Measurements from ENCODE around the gene DDX54. TPM values are rescaled to one million over a fixed set of nuclear protein-coding genes. Genes with fewer than 3 reads are reported as not detected.

The DDX54 gene
- total RNA-seq, 1 donor from 2014 or later = 52.8 TPM

DNA sequence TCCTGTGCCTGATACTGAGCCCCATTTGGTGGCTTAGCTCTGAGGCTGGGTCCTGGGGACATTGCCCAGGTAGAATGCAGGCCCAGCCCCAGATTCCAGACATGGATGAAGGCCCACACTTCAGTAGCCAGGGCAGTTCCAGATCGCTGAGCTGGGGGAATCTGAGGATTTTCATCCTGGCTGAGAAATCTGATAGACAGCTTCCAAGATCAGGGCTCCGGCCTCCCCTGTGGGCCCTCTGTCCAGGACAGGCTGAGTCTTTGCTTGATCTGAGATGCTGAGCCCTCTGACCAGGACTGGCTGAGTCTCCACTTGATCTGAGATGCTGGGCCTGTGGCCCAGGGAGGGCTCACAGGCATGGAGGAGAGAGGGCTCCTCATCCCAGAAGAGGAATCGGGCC is 46.5 kb downstream of the DDX54 start:
- no peak for DNase-seq (ENCODE audit: extremely low spot score, unreplicated experiment)
- Mint-ChIP-seq H3K27ac (ENCODE audit: unreplicated experiment) (no peak overlapping the region), H3K36me3 (ENCODE audit: unreplicated experiment) (no peaks in the 10 kb centered on the region), H3K9me3 (ENCODE audit: unreplicated experiment) (no peaks in the 10 kb centered on the region), H3K27me3 (ENCODE audit: unreplicated experiment) (peaks cover 17% of the 10 kb centered on the region), H3K4me1 (ENCODE audit: unreplicated experiment) (peaks cover 2% of the 10 kb centered on the region), H3K4me3 (ENCODE audit: unreplicated experiment) (no peak overlapping the region)
- TF ChIP-seq, protein P1, sequence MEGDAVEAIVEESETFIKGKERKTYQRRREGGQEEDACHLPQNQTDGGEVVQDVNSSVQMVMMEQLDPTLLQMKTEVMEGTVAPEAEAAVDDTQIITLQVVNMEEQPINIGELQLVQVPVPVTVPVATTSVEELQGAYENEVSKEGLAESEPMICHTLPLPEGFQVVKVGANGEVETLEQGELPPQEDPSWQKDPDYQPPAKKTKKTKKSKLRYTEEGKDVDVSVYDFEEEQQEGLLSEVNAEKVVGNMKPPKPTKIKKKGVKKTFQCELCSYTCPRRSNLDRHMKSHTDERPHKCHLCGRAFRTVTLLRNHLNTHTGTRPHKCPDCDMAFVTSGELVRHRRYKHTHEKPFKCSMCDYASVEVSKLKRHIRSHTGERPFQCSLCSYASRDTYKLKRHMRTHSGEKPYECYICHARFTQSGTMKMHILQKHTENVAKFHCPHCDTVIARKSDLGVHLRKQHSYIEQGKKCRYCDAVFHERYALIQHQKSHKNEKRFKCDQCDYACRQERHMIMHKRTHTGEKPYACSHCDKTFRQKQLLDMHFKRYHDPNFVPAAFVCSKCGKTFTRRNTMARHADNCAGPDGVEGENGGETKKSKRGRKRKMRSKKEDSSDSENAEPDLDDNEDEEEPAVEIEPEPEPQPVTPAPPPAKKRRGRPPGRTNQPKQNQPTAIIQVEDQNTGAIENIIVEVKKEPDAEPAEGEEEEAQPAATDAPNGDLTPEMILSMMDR (IDR thresholded peaks at IDR 0.05) = no peak

DNA sequence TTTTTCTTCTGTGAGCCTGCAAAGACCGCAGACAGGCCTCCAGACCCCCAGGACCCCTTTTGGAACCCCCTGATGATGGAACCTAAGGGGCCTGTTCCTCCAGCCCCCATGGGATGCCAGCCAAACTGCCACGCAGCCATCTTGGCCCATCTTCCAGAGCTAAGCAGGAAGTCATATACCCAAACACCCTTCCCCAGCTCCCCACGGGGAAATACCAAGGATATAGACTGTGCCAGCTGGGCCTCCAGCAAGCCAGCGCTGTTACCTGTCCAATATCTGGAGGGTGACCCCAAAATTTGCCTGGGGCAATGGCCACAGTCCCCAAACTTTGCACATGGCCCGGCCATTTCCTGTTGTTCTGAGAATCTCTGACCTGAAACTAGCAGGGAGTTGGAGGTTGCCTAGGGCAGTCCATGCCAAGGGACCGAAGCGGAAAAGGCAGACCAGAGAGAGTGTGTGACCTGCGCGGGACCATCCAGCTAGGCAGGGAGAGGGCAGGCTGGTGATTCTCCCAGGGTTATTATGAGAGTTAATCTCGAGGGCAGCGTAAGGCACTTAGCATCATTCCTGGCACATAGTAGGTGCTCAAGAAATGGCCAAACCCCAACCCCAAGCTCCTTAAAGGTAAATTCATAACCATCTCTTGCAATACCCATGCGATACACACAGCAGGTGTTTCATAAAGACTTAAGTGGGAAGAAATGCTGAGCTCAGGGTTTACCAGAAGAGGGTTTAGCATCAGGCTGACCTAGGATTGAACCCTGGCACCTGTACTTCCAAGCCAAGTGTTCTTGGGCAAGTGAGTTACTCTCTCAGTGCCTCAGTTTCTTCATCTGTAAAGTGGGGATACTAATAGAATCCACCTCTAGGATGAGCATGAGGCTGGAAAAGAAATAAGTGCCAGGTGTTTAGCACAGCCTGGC is 47.2 kb downstream of the DDX54 start:
- Mint-ChIP-seq H3K4me1 (ENCODE audit: unreplicated experiment) (peaks cover 2% of the 10 kb centered on the region), H3K9me3 (ENCODE audit: unreplicated experiment) (no peaks in the 10 kb centered on the region), H3K36me3 (ENCODE audit: unreplicated experiment) (no peaks in the 10 kb centered on the region), H3K27me3 (ENCODE audit: unreplicated experiment) (peaks cover 17% of the 10 kb centered on the region), H3K27ac (ENCODE audit: unreplicated experiment) (no peak overlapping the region), H3K4me3 (ENCODE audit: unreplicated experiment) (no peak overlapping the region)
- DNase-seq (ENCODE audit: extremely low spot score, unreplicated experiment) = no peak
- TF ChIP-seq, protein P1 (IDR thresholded peaks at IDR 0.05) = no peak

DNA sequence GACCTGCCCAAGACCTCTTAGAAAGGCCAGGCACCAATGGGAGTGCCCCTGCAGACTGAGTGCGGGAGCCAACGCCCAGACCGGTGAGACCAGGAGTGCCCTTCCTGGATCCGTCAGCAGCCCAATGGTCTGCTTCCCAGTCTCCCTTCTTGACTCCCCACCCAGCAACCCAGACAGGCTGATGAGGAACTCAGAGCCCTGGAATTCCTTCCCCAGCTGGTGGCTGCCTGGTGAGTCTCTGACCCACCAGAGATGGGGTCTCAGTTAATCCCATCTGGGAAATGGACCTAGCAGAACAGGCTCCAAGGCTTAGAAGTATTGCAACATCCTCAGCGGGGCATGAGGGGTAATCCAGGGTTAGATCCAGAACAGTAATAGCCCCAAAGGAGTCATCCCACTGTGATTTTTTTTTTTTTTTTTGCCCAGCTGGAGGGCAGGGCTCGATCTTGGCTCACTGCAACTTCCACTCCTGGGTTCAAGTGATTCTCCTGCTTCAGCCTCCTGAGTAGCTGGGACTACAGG is 48.2 kb downstream of the DDX54 start:
- Mint-ChIP-seq H3K36me3 (ENCODE audit: unreplicated experiment) (no peaks in the 10 kb centered on the region), H3K4me3 (ENCODE audit: unreplicated experiment) (no peak overlapping the region), H3K9me3 (ENCODE audit: unreplicated experiment) (no peaks in the 10 kb centered on the region)

DNA sequence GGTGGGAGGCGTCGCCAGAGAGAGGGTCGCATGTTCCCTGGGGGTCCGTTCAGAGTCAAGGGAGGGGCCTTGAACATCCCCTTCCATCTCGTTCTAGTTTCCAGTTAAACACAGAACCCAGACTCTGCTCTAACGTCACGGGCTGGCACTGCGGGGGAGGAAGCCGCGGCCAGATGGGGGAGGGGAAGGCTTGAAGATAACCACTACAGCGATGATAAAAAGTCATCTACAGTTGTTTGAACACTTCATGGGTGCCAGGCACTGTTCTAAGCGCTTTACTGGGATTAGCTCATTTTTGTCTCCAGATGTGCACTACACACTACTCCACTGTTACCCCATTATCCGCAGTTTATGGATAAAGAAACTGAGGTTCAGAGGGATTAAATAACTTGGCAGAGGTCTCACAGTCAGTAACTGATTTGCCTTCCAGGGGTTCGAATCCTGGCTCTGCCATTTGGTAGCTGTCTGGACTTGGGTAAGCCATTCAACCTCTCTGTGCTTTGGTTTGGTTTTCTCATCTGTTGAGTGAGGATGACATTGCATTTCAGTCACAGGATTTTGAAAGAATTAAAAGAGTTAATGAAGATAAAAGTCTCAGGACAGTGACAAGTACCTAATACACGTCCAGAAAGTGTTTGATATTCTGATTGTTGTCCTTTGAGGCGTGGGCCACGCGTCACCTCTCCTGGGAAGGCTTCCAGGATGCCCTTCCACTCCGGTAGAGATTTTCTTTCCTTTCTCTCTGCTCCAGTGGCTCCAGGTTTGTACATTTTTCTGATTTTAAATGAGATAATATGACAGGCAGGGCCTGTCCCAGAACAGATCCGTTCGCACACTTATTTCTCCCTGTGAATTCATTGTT is 48.9 kb downstream of the DDX54 start:
- Mint-ChIP-seq H3K27ac (ENCODE audit: unreplicated experiment) (no peak overlapping the region), H3K4me1 (ENCODE audit: unreplicated experiment) (peaks cover 2% of the 10 kb centered on the region), H3K27me3 (ENCODE audit: unreplicated experiment) (peaks cover 20% of the 10 kb centered on the region), H3K4me3 (ENCODE audit: unreplicated experiment) (no peak overlapping the region), H3K9me3 (ENCODE audit: unreplicated experiment) (no peaks in the 10 kb centered on the region), H3K36me3 (ENCODE audit: unreplicated experiment) (no peaks in the 10 kb centered on the region)
- TF ChIP-seq, protein P1 (IDR thresholded peaks at IDR 0.05) = no peak
- no peak for DNase-seq (ENCODE audit: extremely low spot score, unreplicated experiment)

More for the DNA sequence above, 48.2 kb downstream of the DDX54 start:
- TF ChIP-seq, protein P1 (IDR thresholded peaks at IDR 0.05) = no peak
- DNase-seq (ENCODE audit: extremely low spot score, unreplicated experiment) = no peak
- H3K27me3 Mint-ChIP-seq (ENCODE audit: unreplicated experiment) = peaks cover 20% of the 10 kb centered on the region
- H3K27ac Mint-ChIP-seq (ENCODE audit: unreplicated experiment) = no peak overlapping the region
- H3K4me1 Mint-ChIP-seq (ENCODE audit: unreplicated experiment) = peaks cover 2% of the 10 kb centered on the region
